Smooth muscle cell (in vitro differentiated cells): ENCODE measurements around the gene KLF16. TPM values are rescaled to one million over a fixed set of nuclear protein-coding genes. Genes with fewer than 3 reads are reported as not detected.
"Not testable (repeated sequence)": the region's sequence is repeated elsewhere in the genome, so short reads cannot be mapped to it uniquely, and the experiment has no call there.

ENCODE experiments used
- DNase-seq: peaks from one replicate; lab custom pipeline; 2025; ENCODE audit not compliant: unreplicated experiment; lab: John Stamatoyannopoulos, UW
- H2AFZ ChIP-seq: fragments of 200-600 bp; sonication (generic); 2 replicates; pipeline ENCODE4 v1.6.0; 2016; ENCODE audit warnings: antibody characterized with exemption, low read depth, mild to moderate bottlenecking
- H3F3A ChIP-seq: fragments of 200-600 bp; sonication (generic); 2 replicates; pipeline ENCODE4 v1.6.0; 2017; ENCODE audit warnings: antibody characterized with exemption, low read depth
- H3K27ac ChIP-seq: fragments of 200-600 bp; sonication (generic); 2 replicates; pipeline ENCODE4 v1.5.1; 2016; ENCODE audit warnings: low read depth, mild to moderate bottlenecking
- H3K27me3 ChIP-seq: fragments of 200-600 bp; sonication (generic); 2 replicates; pipeline ENCODE4 v1.6.1; 2016; ENCODE audit warnings: low read depth, mild to moderate bottlenecking
- H3K36me3 ChIP-seq: fragments of 200-600 bp; sonication (generic); 2 replicates; pipeline ENCODE4 v1.5.1; 2016; ENCODE audit warnings: low read depth
- H3K4me1 ChIP-seq: fragments of 200-600 bp; sonication (generic); 2 replicates; pipeline ENCODE4 v1.5.1; 2016; ENCODE audit warnings: low read depth
- H3K4me2 ChIP-seq: fragments of 200-600 bp; sonication (generic); 2 replicates; pipeline ENCODE4 v1.6.0; 2016; ENCODE audit warnings: mild to moderate bottlenecking
- H3K4me3 ChIP-seq: fragments of 200-600 bp; sonication (generic); 2 replicates; pipeline ENCODE4 v1.5.1; 2016; ENCODE audit warnings: mild to moderate bottlenecking
- H3K79me2 ChIP-seq: fragments of 200-600 bp; sonication (generic); 2 replicates; pipeline ENCODE4 v1.6.0; 2016; ENCODE audit warnings: low read depth, mild to moderate bottlenecking
- H3K9ac ChIP-seq: fragments of 200-600 bp; sonication (generic); 2 replicates; pipeline ENCODE4 v1.6.0; 2016; ENCODE audit warnings: low read depth
- H3K9me3 ChIP-seq: fragments of 200-600 bp; sonication (generic); replicated peaks from 2 replicates; pipeline ENCODE4 v1.5.1; 2016; ENCODE audit warnings: low read depth
- H4K20me1 ChIP-seq: fragments of 200-600 bp; sonication (generic); 2 replicates; pipeline ENCODE4 v1.6.0; 2016; ENCODE audit warnings: low read depth
- WGBS: methylation state at CpG from one replicate; pipeline ENCODE4 v1.1.7; 2016; ENCODE audit warnings: low lambda C conversion rate; 5-methylcytosine and 5-hydroxymethylcytosine counted together
- polyA plus RNA-seq: library from polyadenylated mRNA; unstranded; fragments of >200 nt; fragmentation: Nextera tagmentation; extraction: Ambion mirVana; gene quantifications from 2 replicates; pipeline ENCODE4 v1.2.1, GENCODE V29; 2016
- total RNA-seq: library from RNA; depleted of rRNA; stranded (reverse); fragments of >200 nt; gene quantifications from 2 replicates; pipeline ENCODE4 v1.2.3, GENCODE V29; 2014
- TF ChIP-seq, protein P1 (sequence below): fragments of 200-600 bp; sonication (generic); IDR thresholded peaks from 2 replicates; pipeline ENCODE4 v1.5.1; 2017; ENCODE audit warnings: borderline replicate concordance, mild to moderate bottlenecking, antibody characterized with exemption; ENCODE audit not compliant: insufficient read depth, poor library complexity, severe bottlenecking

The KLF16 gene
- total and polyA plus RNA-seq, 2 experiments from 2014 or later = 5.8 to 15.4 TPM

- H3K27ac ChIP-seq = no peak overlapping the region
- no peak overlapping the region for H3K4me3 ChIP-seq
- no peaks in the 10 kb centered on the region for H3K27me3 ChIP-seq
- no peaks in the 10 kb centered on the region for H3F3A ChIP-seq
- no peak overlapping the region for H2AFZ ChIP-seq
- no peak overlapping the region for H3K4me2 ChIP-seq
- TF ChIP-seq, protein P1, sequence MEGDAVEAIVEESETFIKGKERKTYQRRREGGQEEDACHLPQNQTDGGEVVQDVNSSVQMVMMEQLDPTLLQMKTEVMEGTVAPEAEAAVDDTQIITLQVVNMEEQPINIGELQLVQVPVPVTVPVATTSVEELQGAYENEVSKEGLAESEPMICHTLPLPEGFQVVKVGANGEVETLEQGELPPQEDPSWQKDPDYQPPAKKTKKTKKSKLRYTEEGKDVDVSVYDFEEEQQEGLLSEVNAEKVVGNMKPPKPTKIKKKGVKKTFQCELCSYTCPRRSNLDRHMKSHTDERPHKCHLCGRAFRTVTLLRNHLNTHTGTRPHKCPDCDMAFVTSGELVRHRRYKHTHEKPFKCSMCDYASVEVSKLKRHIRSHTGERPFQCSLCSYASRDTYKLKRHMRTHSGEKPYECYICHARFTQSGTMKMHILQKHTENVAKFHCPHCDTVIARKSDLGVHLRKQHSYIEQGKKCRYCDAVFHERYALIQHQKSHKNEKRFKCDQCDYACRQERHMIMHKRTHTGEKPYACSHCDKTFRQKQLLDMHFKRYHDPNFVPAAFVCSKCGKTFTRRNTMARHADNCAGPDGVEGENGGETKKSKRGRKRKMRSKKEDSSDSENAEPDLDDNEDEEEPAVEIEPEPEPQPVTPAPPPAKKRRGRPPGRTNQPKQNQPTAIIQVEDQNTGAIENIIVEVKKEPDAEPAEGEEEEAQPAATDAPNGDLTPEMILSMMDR = no peak
- H3K36me3 ChIP-seq = no peaks in the 10 kb centered on the region
- 80% methylated on average over 13 of the region's 13 CpGs for WGBS
- no peak for DNase-seq
- no peaks in the 10 kb centered on the region for H3K79me2 ChIP-seq
- no peaks in the 10 kb centered on the region for H3K4me1 ChIP-seq
- no peaks in the 10 kb centered on the region for H4K20me1 ChIP-seq
- no peaks in the 10 kb centered on the region for H3K9me3 ChIP-seq
- no peak overlapping the region for H3K9ac ChIP-seq
These were observed 33.1 kb upstream of the KLF16 start for GRCh38 chr19:1896508-1896907.

DNA sequence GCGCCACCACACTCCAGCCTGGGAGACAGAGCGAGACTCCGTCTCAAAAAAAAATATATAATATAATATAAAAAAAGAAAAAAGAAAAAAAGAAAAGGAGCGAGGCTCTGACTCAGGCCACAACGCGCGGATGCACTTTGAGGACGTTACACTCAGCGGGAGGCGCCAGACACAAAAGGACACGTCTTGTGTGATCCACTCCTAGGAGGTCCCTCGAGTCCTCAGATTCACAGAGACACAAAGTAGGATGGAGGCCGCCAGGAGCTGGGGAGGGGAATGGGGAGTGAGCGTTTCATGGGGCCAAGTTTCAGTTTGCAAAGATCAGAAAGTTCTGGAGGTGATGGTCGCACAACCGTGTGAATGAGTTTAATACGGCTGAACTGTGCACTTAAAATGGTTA, 30.4 kb upstream of the KLF16 start:
- no peaks in the 10 kb centered on the region for H3K9me3 ChIP-seq

GRCh38 chr19:1889907-1890306, 26.5 kb upstream of the KLF16 start:
- H3F3A ChIP-seq = peaks cover 5% of the 10 kb centered on the region
- H4K20me1 ChIP-seq = peaks cover under 1% of the 10 kb centered on the region
- H3K27me3 ChIP-seq = no peaks in the 10 kb centered on the region
- no peaks in the 10 kb centered on the region for H3K36me3 ChIP-seq
- H2AFZ ChIP-seq = no peak overlapping the region
- TF ChIP-seq, protein P1 = no peak
- H3K27ac ChIP-seq = no peak overlapping the region
- H3K9me3 ChIP-seq = no peaks in the 10 kb centered on the region
- DNase-seq = no peak
- H3K4me2 ChIP-seq = no peak overlapping the region
- H3K4me1 ChIP-seq = peaks cover 9% of the 10 kb centered on the region
- 100% methylated on average over 1 of the region's 1 CpG for WGBS
- no peak overlapping the region for H3K9ac ChIP-seq
- peaks cover 1% of the 10 kb centered on the region for H3K79me2 ChIP-seq
- H3K4me3 ChIP-seq = no peak overlapping the region

More for the DNA sequence above, 30.4 kb upstream of the KLF16 start:
- no peaks in the 10 kb centered on the region for H3K79me2 ChIP-seq
- H4K20me1 ChIP-seq = no peaks in the 10 kb centered on the region
- no peak overlapping the region for H2AFZ ChIP-seq
- no peak overlapping the region for H3K4me3 ChIP-seq
- TF ChIP-seq, protein P1 = no peak
- no peaks in the 10 kb centered on the region for H3F3A ChIP-seq
- no peak overlapping the region for H3K4me2 ChIP-seq
- 80% methylated on average over 17 of the region's 17 CpGs for WGBS
- no peak overlapping the region for H3K27ac ChIP-seq
- H3K9ac ChIP-seq = no peak overlapping the region
- H3K4me1 ChIP-seq = no peaks in the 10 kb centered on the region
- no peak for DNase-seq
- H3K27me3 ChIP-seq = no peaks in the 10 kb centered on the region
- no peaks in the 10 kb centered on the region for H3K36me3 ChIP-seq

GRCh38 chr19:1888385-1888784, 25.0 kb upstream of the KLF16 start:
- Histone ChIP-seq H3K79me2 (peaks cover 17% of the 10 kb centered on the region), H2AFZ (no peak overlapping the region), H3K27ac (no peak overlapping the region), H3K4me2 (no peak overlapping the region), H3K4me1 (peaks cover 9% of the 10 kb centered on the region), H3K27me3 (no peaks in the 10 kb centered on the region), H3K9me3 (no peaks in the 10 kb centered on the region), H3K4me3 (no peak overlapping the region), H4K20me1 (peaks cover 16% of the 10 kb centered on the region), H3K9ac (no peak overlapping the region), H3K36me3 (no peaks in the 10 kb centered on the region), H3F3A (peaks cover 5% of the 10 kb centered on the region)
- DNase-seq = no peak
- TF ChIP-seq, protein P1 = no peak
- WGBS = 93% methylated on average over 5 of the region's 5 CpGs

GRCh38 chr19:1886360-1886759, 23.0 kb upstream of the KLF16 start:
- H3F3A ChIP-seq, H3K27me3 ChIP-seq, H3K4me3 ChIP-seq, H3K27ac ChIP-seq, H3K4me2 ChIP-seq, DNase-seq, H3K36me3 ChIP-seq, H3K9ac ChIP-seq, H2AFZ ChIP-seq, H3K9me3 ChIP-seq, H3K4me1 ChIP-seq: not testable (repeated sequence)
- peaks cover 35% of the 10 kb centered on the region for H4K20me1 ChIP-seq
- peaks cover 35% of the 10 kb centered on the region for H3K79me2 ChIP-seq
- WGBS = 99% methylated on average over 15 of the region's 15 CpGs

GRCh38 chr19:1885398-1886119, 22.2 kb upstream of the KLF16 start, which contains the start of gene ABHD17A:
ABHD17A (minus strand) TSS chr19:1885496; CDS start chr19:1881566, 3,930 bp downstream.
- not testable (repeated sequence) for H3K36me3 ChIP-seq, H2AFZ ChIP-seq, H3K4me1 ChIP-seq, H3K9me3 ChIP-seq, H3F3A ChIP-seq, H3K27me3 ChIP-seq
- Histone ChIP-seq H3K4me2 (peak within 1 kb of the TSS; percentile 95), H3K9ac (peak within 1 kb of the TSS; percentile 86), H3K4me3 (peak within 1 kb of the TSS; percentile 92), H3K79me2 (peaks cover 37% of the 10 kb centered on the region), H3K27ac (peak within 1 kb of the TSS; percentile 57), H4K20me1 (peaks cover 42% of the 10 kb centered on the region)
- WGBS = 32% methylated on average over 32 of the region's 46 CpGs
- DNase-seq = peak; percentile 85
